CD4-positive, alpha-beta T cell treated with Interferon alpha-2 for 1 hour (primary cell): ENCODE results near the gene NIPAL1.

ENCODE experiments used
- DNase-seq, 2 donors: peaks; one replicate each; pipeline ENCODE4 v3.0.0-alpha.2; 2020 to 2022

NIPAL1 gene

DNA sequence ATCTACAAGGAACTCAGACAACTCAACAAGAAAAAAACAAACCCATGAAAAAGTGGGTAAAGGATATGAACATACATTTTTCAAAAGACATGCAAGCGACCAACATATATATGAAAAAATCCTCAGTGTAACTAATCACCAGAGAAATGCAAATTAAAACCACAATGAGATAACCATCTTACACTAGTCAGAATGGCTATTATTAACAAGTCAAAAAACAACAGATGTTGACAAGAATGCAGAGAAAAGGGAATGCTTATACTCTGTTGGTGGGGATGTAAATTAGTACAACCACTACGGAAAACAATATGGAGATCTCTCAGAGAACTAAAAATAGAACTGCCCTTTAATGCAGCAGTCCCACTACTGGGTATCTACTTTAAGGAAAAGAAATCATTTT is 12.1 kb downstream of the NIPAL1 start:
- DNase-seq: no peak

DNA sequence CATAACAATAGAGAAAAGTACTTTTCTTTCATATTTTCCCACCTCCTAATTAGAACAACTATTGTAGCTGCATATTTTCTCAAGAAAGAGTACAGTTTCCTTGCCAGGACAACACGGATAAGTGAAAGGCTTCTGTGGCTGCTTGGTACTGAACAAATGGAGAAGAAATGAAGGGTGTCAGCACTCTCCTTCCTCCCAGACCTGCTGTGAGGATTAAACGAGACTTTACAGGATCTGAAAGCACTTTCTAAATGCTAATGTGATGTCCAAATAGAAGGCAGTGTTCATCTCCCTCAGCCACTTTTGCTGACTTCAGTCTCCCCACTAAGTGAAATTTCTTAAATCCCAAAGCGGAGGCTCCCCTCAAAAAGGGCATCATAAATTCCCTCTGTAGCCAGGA is 13.9 kb downstream of the NIPAL1 start:
- DNase-seq: no peak

DNA sequence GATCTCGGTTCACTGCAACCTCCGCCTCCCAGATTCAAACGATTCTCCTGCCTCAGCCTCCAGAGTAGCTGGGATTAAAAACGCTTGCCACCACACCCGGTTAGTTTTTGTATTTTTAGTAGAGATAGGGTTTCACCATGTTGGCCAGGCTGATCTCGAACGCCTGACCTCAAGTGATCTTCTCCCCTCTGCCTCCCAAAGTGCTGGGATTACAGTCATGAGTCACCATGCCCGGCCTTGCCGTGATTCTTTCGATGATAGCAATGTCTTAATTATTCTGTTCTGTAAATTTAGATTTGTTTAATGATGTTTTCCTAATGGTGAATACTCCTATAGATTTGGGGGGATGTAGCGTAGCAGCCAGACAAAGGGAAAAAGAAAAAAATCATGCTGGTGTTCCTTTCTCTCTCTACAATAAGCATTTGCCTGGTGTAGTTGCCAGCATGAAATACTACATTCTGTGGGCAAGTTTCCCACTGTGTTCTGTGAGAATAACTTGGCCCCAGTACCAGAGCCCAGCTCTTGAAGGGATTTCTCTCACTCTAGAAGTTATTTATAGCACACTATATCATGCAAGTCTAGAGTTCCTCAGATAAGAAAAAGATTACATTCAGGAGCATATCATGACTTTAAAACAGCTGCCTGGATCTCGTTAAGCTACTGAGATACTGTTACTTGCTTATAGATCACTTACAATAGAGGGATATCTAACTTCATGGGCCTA is 15.4 kb downstream of the NIPAL1 start:
- no peak for DNase-seq

DNA sequence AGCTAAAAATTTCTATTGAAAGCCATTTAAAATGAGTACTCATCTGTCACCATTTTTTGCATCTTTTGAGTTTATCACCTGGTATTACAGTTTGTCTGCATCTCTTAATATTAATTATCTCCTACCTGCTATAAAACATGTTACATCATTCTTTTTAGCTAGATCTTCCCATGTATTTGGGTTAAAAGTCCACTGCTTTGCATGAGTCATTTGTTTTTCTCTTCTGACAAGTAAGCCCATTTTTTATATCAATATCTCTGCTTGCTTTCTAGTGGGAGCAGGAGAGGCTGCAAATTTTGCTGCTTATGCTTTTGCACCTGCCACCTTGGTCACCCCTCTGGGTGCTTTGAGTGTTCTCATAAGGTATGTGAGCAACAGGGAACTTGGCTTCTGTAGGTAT is 16.1 kb downstream of the NIPAL1 start:
- no peak for DNase-seq

DNA sequence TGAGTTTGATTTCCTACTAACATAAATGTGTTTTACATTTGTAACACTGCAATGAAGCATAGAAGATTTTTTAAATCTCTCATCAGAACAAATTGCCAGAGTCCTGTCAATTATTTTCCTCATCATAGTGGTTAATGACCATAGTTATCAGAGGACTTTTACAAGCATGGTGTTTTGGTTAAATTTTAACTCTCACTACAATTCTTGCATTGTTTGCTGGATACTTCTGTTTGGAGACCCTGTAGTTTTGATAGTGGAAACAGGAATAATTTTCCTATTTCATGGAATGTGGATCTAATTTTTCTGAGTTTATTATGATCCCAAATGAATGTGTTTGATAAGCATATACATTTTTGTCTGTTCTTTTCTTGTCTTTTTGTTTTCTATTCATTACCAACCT is 16.8 kb downstream of the NIPAL1 start:
- no peak for DNase-seq

DNA sequence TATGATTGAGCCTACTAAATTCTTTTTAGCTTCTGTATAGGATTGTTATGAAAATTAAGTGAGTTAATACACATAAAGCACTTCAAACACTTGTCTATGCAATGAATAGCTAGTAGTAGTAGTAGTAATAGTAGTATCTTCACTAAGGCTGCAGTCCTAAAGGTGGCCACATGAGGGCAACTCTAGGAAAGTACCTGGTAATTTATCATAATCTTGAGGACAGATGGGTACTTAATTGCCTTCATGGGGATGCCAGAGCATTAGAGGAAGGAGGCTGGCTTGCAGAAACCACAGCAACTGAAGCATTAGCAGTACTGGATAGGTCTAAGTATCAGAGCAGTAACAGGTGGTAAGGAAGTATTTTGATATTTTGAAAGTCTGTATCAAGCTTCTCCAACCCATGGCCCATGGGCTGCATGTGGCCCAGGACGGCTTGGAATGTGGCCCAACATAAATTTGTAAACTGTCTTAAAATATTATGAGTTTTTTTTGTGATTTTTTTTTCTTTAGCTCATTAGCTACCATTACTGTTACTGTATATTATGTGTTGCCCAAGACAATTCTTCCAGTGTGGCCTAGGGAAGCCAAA is 17.3 kb downstream of the NIPAL1 start:
- peak; percentile 73 to 75 for DNase-seq

DNA sequence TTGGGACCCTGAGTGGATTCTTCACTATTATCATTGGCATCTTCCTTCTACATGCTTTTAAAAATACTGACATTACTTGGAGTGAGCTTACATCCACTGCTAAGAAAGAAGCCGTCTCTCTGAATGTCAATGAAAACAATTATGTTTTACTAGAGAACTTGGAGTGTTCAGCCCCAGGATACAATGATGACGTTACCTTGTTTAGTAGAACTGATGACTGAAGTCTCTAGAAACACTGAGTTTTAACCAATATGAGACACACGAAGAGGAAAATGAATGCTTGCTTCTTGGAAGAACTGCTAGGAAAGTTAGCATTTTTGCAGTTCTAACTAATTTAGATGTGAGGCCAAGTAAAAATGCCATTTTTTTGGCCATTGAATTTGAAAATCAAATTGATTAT is 19.4 kb downstream of the NIPAL1 start:
- no peak for DNase-seq

DNA sequence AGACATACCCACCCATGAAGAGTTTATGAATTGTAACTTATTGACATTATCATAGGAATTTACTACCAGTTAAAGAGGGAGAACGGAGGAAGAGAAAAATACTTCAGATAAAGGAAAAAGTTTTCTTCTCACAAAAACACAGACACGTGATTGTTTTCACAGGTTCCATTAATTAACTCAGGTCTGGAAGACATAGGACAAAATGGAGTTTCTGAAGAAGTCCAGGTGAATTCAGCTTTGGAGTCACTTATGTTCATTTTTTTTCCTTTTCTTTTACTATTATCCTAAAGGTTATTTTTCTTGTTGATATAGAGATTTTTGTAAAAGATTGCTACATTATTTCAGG is 20.5 kb downstream of the NIPAL1 start:
- DNase-seq: no peak

DNA sequence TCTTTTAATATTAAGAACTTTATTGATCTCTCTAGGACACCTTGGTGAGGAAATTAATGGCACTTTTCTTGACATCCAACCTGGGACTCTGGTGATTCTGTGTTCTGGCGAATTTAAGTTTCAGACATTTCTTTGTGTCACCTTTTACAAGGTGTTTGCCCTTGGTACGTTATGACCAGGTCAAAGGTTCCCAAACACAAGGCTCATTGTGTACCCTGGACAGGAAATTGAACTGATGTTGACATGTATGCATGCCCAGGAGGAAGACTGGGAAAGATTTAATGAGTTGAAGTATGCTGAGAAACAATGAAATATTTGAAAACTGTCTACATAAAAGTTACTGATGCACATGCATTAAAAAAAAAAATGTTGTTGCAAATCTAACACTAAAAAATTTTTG is 22.1 kb downstream of the NIPAL1 start:
- DNase-seq: no peak

DNA sequence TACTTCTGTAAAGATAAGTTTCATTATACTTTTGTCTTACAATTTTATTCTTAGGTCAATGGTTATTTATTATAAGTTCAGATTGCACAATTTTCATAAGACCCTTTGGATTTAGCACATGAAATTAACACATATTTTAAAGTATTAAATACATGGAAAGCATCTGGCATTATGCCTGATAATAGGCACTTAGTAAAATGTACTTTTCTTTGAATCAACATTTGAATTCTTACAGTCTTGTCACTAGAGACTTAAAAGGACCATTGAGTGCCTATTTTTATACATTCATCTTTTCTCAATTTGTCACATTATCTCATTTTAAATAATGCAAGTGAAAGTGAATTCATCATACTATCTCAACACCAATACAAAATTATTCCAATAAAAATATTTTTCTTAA is 23.0 kb downstream of the NIPAL1 start:
- DNase-seq: no peak

DNA sequence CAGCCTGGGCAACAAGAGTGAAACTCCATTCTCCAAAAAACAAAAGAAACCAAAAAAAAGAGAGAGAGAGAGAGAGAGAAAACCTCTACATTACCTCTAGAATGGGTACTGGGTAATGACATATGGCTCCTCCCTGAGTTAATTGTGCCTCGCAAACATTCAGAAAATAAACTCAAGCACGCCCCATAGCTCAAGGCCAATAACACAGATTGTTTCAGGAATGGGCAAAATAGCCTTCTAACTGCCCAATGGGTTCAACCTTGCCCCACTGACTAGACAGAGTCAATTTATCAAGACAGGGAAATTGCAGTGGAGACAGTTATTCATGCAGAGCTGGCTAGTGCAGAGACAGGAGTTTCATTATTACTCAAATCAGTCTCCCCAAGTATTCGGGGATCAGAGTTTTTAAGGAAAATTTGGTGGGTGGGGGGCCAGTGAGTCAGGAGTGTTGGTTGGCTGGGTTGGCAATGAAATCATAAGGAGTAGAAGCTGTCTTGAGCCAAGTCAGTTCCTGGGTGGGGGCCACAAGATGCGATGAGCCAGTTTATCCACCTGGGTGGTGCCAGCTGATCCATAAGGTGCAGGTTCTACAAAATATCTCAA is 25.1 kb downstream of the NIPAL1 start:
- DNase-seq: no peak

DNA sequence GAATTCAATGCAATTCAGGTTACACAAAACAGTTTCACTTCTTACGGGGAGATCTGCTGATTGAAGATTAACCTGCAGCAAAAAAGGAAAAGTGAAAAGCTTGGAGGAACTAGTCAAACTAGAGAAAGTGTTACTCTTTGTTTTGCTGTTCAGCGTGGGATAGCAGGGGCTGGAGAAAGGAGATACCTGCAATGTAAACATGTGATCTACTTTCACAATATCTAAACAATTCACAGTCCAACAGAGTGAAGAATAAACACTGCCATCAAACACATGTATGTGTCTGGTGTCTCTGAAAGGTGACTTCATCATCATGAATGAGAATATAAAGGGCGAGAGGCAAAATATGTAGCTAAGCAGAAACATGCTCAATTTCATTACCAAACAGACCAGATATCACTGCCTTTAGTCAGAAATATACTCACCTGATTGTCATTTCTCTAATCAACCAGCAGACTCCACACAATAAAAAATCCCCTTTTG is 26.4 kb downstream of the NIPAL1 start:
- no peak for DNase-seq

DNA sequence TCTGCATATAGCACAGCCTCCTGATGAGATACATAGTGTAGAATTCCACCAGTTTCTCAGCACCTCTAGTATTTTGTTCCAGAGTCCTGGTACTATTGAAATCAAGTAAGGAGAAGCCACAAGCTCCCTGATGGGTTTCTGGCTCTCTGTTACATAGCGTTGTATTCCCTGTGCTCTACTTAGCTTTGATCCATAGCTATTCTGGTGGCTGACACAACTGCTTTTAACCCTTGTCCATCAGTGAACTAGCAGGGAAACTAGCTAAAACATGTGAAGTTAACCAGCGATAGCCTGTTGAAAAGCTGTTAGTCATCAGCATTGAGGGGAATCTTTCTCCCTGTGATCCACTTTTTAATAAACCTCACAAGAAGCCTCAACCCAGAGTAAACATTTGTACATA is 26.9 kb downstream of the NIPAL1 start:
- DNase-seq: no peak

DNA sequence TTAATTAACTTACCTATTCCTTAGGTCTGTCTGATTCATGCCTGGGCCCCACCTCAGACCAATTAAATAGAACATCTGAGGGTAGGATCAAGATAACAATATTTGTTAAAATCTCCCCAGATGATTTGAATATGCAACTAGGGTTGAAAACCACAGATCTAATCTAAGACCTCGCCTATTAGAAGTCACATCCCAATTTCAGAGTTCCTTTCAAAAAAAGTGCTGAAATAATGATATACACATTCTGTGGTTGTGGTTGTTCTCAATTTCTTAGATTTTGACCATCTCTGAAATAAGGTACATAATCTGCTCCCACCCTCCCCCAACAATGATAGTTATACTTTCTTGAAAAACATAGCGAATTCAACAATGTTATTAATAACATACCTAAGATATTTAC is 27.7 kb downstream of the NIPAL1 start:
- DNase-seq: no peak

DNA sequence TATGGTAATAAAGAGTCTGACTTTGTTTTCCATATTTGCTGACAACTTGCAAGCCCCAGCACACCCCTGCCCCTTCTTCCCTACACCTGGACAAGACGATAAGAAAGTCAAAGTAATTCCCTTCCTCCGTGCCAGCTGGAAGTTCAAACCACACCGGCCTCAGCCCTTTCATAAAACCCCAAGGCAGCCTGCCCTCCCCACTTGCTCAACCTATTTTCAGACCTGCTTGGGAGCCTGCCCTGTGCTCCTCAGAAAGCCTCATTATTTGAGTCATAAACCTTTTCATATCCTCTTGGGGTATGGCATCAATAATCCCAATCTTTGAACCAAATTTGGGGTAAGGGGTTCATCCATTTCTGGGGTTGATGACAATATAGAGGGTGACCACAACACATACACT is 29.5 kb downstream of the NIPAL1 start:
- no peak for DNase-seq

DNA sequence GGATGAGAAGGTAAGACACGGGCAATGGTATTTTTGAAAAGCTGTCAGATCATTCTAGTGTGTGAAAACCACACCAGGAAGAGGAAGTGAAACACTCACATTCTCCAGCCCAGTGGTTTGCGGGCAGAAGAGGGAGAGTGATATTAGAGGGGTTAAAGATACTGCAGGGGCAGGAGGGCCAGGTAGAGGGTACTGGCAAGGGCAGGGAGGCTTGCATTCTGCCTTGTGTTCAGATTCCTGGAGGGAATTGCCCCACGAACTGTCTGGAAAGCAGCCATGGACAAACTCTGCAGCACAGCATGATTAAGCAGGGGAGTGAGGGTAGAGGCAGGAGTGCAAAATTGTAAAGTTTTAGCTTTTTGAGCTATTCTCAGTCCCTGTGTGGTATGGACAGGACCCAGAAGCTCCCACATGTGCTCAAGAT is 30.9 kb downstream of the NIPAL1 start:
- peak; percentile 56 to 63 for DNase-seq

DNA sequence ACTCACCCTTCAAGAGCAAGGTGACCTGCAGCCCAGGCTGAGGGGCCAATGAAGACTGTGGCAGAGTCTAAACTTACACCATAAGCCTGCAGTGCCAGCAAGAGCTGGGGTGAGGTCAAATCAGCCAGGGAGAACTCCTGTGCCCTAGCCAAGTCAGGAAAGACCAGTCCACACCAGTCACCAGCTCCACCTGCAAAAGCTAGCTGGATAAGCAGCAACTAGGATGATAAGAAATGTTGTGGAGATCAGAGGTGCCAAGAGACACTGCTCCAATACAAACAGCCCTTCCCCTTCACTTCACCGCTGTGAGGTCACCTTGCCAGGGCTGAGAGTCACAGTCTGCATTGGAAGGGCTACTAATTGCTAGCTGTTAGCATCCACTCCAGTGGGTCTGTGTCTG is 31.3 kb downstream of the NIPAL1 start:
- no peak for DNase-seq

DNA sequence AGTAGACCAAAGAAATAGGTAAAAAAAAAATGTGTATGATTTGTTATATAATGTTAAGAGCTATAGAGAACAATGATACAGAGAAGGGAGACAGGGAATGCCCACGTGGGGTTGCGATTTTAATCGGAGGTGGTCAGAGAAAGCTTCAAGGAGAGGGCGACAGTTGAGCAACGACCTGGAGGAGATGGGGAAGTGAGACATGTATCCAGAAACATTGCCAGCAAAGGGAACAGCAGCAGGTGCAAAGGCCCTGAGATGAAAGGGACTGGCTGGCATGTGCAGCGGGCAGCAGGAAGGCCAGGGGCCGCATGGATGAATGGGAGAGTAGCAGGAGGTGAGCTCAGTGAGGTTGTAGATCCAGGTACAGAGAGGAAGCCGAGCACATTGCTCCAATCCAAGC is 32.9 kb downstream of the NIPAL1 start:
- DNase-seq: no peak

DNA sequence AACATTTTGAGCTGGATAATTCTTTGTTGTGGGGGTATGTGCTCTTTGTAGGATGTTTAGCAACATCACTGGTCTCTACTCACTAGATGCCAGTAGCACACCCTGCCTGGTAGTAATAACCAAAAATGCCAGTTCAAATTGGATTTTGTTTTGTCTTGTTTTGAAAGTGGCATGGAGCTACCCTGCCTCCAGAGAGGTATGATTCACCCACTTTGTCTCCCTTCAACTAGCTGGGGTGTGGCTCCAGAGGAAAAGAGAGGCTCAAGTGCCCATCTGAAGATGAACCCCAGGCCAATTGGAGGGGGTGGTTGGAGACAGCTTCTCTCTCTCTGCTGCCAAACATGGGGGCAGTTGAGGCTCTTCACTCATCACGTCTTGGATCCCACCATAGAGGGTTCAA is 34.5 kb downstream of the NIPAL1 start:
- DNase-seq: no peak

DNA sequence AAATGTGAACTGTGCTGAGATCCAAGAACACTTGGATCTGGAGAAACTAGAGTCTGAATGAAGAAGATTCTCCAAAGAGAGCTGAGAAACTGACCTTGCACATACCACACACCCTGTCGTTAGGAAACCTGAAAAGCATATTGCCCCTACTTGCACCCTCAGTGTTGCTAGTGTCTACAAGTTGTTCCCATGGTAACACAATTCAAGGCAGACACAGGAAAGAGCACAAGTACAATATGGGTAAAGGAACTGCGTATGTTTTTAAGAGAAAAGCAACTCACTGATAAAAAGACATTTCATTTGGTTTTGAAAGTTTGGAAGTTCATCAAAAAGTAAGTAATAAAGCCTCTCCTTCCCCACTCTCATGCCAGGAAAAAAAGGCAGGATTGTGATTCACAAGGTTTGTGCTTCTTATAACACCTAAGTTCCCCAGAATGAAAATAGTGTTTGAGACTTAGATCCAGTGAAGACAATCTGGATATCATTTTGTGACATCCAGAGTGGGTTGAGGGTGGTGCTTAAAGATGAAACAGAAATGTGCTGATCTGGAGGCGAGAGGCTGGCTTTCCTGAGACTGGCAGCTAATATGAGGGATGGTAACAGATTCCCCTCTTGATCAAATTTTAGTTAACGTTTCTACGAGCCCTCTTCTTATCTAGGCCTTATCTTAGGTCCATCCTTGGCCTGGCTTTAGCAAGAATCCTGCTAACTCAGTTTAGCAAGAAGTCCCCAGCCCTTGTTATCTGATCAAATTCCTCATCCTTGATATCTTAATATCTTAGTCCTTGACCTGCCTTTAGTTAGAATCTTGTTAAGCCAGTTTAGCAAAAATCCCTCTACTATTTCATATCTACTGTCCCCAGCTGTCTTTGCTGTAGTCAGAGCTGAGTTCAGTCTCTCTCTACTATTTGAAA is 42.3 kb downstream of the NIPAL1 start:
- no peak for DNase-seq

DNA sequence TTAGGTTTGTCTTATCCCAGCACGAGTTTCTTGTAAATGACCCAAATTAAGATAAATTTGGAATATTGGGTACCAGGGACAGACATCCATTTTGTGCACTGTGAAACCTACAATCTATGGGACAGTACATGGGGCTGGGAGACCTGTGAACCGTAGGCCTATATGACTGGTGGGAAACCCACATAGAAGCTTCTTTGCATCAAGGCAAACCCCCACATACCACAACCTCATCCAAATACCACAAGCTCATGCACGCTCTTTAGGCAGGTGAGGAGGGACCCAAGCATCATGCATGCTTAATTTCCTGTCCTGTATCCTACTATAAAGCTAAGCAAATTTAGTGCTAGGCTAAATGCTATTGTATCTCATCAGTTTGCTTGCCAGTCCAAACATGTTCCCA is 47.8 kb downstream of the NIPAL1 start:
- DNase-seq: no peak

DNA sequence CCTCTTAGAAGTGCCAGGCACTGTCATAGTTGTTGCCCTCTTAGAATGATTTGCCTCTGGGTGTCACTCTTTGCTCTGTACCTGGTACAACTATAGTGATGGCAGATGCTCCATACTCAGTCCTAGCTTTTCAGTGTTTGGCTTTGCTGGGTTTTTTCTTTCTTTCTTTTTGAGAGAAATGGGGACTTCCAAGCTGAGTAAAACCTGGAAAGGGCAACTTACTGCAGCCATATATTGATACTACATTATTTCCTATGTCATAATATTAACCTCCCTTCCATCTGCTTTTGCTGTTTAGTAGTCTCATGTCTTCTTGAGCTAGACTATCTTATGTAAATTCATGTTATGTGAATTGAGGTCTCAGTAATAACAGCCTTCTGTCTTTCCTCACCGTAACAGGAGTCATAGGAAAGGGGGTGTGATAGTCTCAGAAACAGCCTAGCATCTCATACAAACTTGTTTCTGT is 49.0 kb downstream of the NIPAL1 start:
- DNase-seq: no peak

DNA sequence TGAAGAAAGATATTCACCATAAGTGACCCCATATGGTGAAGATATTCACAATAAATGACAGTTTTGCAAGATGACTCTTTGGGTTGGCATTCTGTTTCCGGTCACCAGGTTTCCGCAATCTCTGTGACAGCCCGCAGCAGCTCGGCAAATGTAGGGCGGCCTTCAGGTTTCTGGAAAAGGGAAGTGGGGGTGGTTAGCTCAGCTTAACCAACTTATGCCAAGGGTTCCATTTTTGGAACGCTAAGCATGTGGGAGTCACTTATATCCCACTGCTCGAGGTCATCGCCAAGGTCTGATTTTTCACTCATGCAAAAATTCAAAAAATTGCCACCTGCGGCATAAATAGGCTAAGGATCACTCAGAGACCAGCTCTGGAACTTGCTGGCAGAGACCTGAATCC is 51.0 kb downstream of the NIPAL1 start:
- DNase-seq: no peak
